Activated naive CD4-positive, alpha-beta T cell treated with anti-CD3 and anti-CD28 coated beads, Interleukin-2, amount 10 ng/mL, durations not matched to agents 7 days and 5 days (primary cell): ENCODE results near the gene SLC6A6.

Experiments used
- CTCF ChIA-PET: fragments of 350-600 bp; sonication (Branson Sonifier 250); formaldehyde crosslinking; loops from one replicate; lab custom pipeline; 2021; ENCODE audit warnings: antibody characterized with exemption; lab: Charles Lee
- DNase-seq: peaks from one replicate; pipeline ENCODE4 v3.0.0-alpha.2; 2020
- H3K27ac Mint-ChIP-seq: one replicate; pipeline ENCODE4 v1.8.0; 2021; ENCODE audit warnings: mild to moderate bottlenecking, moderate library complexity, mixed read lengths
- H3K27me3 Mint-ChIP-seq: one replicate; pipeline ENCODE4 v1.8.0; 2021; ENCODE audit warnings: mild to moderate bottlenecking, mixed read lengths
- H3K36me3 Mint-ChIP-seq: one replicate; pipeline ENCODE4 v1.8.0; 2021; ENCODE audit warnings: mixed read lengths
- H3K4me1 Mint-ChIP-seq: one replicate; pipeline ENCODE4 v1.8.0; 2021; ENCODE audit warnings: mixed read lengths
- H3K4me3 Mint-ChIP-seq: one replicate; pipeline ENCODE4 v1.8.0; 2021; ENCODE audit warnings: mild to moderate bottlenecking, moderate library complexity, mixed read lengths
- H3K9me3 Mint-ChIP-seq: one replicate; pipeline ENCODE4 v1.8.0; 2021; ENCODE audit warnings: mixed read lengths

SLC6A6 gene

DNA sequence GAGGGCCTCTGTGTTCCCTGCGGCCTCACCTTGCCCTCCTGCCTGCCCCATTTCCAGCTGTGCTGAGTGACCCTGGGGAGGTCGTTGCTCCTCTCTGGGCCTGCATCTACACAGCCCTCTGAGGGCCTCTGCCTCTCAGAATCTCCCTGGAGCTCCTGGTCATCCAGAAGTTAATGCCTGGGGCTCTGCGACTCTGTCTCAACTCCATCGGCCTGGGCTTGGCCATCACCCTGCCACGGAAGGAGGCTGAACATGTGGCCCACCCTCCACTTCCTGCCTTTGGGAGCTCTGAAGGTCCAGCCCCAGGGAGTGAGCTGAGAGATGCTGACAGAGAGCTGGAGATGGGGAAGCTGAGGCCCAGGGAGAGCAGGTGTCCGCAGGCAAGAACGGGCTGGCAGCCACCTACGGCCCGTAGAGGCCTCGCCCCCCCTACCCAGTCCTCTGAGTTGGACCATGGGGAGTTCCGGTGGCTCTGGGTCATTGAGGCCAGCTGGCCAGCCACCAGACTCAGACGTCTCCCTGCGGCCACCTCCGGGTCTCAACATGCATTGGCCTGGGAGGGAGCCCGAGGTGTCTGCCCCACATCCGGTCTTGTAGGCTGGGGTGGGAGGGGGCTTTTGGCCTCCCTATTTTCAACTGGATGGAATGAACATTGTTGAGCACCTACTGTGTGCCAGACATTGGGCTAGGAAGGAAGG, 103.5 kb downstream of the SLC6A6 start:
- H3K9me3 Mint-ChIP-seq, result peaks cover 8% of the 10 kb centered on the region
- H3K27me3 Mint-ChIP-seq, result peaks cover 16% of the 10 kb centered on the region
- no peak overlapping the region for H3K27ac Mint-ChIP-seq
- CTCF ChIA-PET, result interaction anchor here (1.2 kb wide), 1 partner anchor 415 kb away, joined by 5 read pairs; no protein-coding TSS in a partner anchor
- H3K4me3 Mint-ChIP-seq, result no peak overlapping the region
- DNase-seq, result no peak
- no peaks in the 10 kb centered on the region for H3K4me1 Mint-ChIP-seq
- H3K36me3 Mint-ChIP-seq, result no peaks in the 10 kb centered on the region

DNA sequence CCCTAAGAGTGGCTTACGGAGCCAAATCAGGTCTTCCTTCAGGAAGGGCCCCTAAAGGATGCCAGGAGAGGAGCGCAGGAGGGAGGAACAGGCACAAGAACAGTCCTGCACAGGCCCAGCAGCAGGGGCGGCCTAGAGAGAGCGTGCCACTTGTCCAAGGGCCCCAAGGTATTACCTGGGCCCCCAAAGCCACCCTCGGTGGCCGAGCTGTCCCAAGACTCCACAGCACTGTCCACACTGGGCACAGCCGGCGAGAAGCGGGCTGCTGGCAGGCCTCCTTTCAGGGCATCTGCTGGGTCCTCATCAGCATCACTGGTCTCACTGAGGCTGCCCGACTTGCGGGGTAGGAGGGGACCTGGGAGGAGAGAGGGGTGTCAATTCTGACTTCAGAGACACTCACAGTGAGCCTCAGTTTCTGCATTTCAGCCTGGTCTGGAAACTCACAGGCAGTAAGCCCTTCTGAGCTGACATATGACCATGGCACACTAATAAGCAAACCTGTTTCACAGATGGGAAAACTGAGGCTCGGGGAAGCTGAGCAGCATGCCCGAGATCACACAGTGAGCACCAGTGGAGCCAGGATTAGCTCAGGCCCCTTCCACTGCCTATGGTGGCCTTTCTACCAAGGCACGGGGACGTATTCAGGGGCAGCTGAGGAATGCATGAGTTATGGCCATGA, 104.4 kb downstream of the SLC6A6 start:
- Mint-ChIP-seq H3K36me3 (no peaks in the 10 kb centered on the region), H3K27me3 (peaks cover 16% of the 10 kb centered on the region)
- CTCF ChIA-PET, result interaction anchor here (1.1 to 1.2 kb wide), 3 partner anchors 13 to 415 kb away, joined by 3 to 5 read pairs (median 4); no protein-coding TSS in a partner anchor

DNA sequence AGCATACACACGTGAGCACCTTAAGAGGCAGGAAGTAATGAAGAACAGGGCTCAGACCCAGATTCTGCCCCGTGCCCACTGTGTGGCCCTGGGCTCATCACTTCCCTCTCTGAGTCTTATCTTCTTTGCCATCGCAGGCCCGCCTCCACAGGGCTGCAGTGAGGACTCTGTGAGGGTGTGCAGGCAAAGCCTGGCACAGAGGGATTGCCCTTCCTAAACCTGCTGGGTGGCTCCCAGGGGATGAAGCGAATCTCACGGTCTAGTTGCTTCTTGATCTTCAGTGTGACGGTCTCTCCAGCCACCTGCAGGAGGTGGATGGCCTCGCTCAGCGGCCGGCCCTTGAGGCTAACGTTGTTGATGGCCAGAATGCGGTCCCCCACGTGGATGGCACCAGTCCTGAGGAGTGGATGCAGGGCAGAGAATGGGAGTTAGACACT, 104.9 kb downstream of the SLC6A6 start:
- Mint-ChIP-seq H3K4me1 (no peaks in the 10 kb centered on the region), H3K27ac (no peak overlapping the region), H3K9me3 (peaks cover 7% of the 10 kb centered on the region), H3K4me3 (no peak overlapping the region), H3K36me3 (no peaks in the 10 kb centered on the region), H3K27me3 (peaks cover 16% of the 10 kb centered on the region)
- CTCF ChIA-PET, result interaction anchor here (1.0 to 2.0 kb wide), 5 partner anchors 9 to 414 kb away, joined by 3 to 11 read pairs (median 5); no protein-coding TSS in a partner anchor
- DNase-seq, result no peak

More for the DNA sequence above, 104.4 kb downstream of the SLC6A6 start:
- no peaks in the 10 kb centered on the region for H3K4me1 Mint-ChIP-seq
- DNase-seq, result no peak
- no peak overlapping the region for H3K27ac Mint-ChIP-seq
- peaks cover 7% of the 10 kb centered on the region for H3K9me3 Mint-ChIP-seq
- no peak overlapping the region for H3K4me3 Mint-ChIP-seq

DNA sequence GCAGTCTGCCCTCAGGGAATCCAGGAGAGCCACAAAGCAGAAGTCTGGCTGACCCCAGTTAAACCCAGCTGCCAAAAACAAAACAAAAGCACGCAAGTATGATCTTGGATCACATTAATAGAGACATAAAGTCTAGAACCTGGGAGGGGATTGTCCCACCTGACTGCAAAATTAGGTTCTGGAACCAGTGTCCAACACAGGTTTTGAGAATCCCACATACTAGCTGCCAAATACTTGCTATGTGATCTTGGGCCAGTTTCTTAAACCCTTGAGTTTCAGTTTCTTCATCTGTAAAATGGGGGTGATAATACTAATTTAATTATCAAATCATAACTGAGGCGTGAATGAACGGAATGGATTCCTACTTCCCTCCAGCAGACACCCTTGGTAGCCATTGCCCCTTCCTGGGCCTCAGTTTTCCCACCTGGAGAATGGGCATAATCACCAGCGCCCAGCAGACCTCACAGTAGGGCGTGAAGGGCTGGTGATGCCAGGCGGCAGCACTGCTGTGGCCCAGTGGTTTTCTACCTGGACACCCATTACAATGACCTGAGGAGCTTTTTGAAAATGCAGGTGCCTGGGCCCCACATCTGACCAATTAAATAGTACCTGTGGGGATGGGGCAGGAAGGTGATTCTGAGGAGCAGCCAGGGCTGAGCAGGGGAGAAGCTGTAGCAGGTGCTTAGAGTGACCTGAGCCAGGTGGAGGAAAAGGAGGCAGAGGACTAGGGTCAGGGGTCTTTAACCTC, 105.5 kb downstream of the SLC6A6 start:
- DNase-seq, result no peak
- no peak overlapping the region for H3K4me3 Mint-ChIP-seq
- H3K4me1 Mint-ChIP-seq, result no peaks in the 10 kb centered on the region
- CTCF ChIA-PET, result interaction anchor here (0.6 to 2.0 kb wide), 8 partner anchors 10 to 413 kb away, joined by 3 to 11 read pairs (median 4); no protein-coding TSS in a partner anchor
- H3K36me3 Mint-ChIP-seq, result no peaks in the 10 kb centered on the region
- H3K27ac Mint-ChIP-seq, result no peak overlapping the region
- H3K9me3 Mint-ChIP-seq, result peaks cover 4% of the 10 kb centered on the region
- H3K27me3 Mint-ChIP-seq, result peaks cover 16% of the 10 kb centered on the region

GRCh38 chr3:14508505-14508819, 106.1 kb downstream of the SLC6A6 start:
- no peaks in the 10 kb centered on the region for H3K9me3 Mint-ChIP-seq
- DNase-seq, result no peak
- H3K4me1 Mint-ChIP-seq, result no peaks in the 10 kb centered on the region
- H3K4me3 Mint-ChIP-seq, result no peak overlapping the region
- H3K27ac Mint-ChIP-seq, result no peak overlapping the region
- CTCF ChIA-PET, result interaction anchor here (0.6 to 2.0 kb wide), 11 partner anchors 9 to 413 kb away, joined by 3 to 11 read pairs (median 4); no protein-coding TSS in a partner anchor
- H3K36me3 Mint-ChIP-seq, result no peaks in the 10 kb centered on the region
- H3K27me3 Mint-ChIP-seq, result peaks cover 16% of the 10 kb centered on the region

GRCh38 chr3:14508966-14509795, 106.8 kb downstream of the SLC6A6 start:
- H3K27ac Mint-ChIP-seq, result no peak overlapping the region
- DNase-seq, result peak; percentile 82
- H3K4me3 Mint-ChIP-seq, result no peak overlapping the region
- no peaks in the 10 kb centered on the region for H3K36me3 Mint-ChIP-seq
- H3K4me1 Mint-ChIP-seq, result no peaks in the 10 kb centered on the region
- CTCF ChIA-PET, result interaction anchor here (0.6 to 2.0 kb wide), 14 partner anchors 8 to 412 kb away, joined by 3 to 11 read pairs (median 4); no protein-coding TSS in a partner anchor
- peaks cover 16% of the 10 kb centered on the region for H3K27me3 Mint-ChIP-seq
- H3K9me3 Mint-ChIP-seq, result no peaks in the 10 kb centered on the region

- DNase-seq, result no peak
- CTCF ChIA-PET, result interaction anchor here (0.7 to 1.7 kb wide), 7 partner anchors 11 to 412 kb away, joined by 3 to 5 read pairs (median 4); no protein-coding TSS in a partner anchor
- no peak overlapping the region for H3K4me3 Mint-ChIP-seq
- H3K27me3 Mint-ChIP-seq, result peaks cover 16% of the 10 kb centered on the region
- no peaks in the 10 kb centered on the region for H3K9me3 Mint-ChIP-seq
- H3K4me1 Mint-ChIP-seq, result no peaks in the 10 kb centered on the region
- no peak overlapping the region for H3K27ac Mint-ChIP-seq
- no peaks in the 10 kb centered on the region for H3K36me3 Mint-ChIP-seq
Measured at GRCh38 chr3:14509796-14510100, 107.3 kb downstream of the SLC6A6 start.

- H3K27ac Mint-ChIP-seq, result peak overlapping the region; percentile 78
- DNase-seq, result no peak
- H3K9me3 Mint-ChIP-seq, result no peaks in the 10 kb centered on the region
- peaks cover 16% of the 10 kb centered on the region for H3K27me3 Mint-ChIP-seq
- CTCF ChIA-PET, result interaction anchor here (2.2 kb wide), 1 partner anchor 9 kb away, joined by 5 read pairs; no protein-coding TSS in a partner anchor
- H3K36me3 Mint-ChIP-seq, result no peaks in the 10 kb centered on the region
- no peak overlapping the region for H3K4me3 Mint-ChIP-seq
- H3K4me1 Mint-ChIP-seq, result no peaks in the 10 kb centered on the region
Measured at GRCh38 chr3:14510838-14511622, 108.6 kb downstream of the SLC6A6 start.

- Mint-ChIP-seq H3K27me3 (peaks cover 16% of the 10 kb centered on the region), H3K27ac (no peak overlapping the region), H3K36me3 (no peaks in the 10 kb centered on the region), H3K4me1 (no peaks in the 10 kb centered on the region), H3K4me3 (no peak overlapping the region), H3K9me3 (no peaks in the 10 kb centered on the region)
- CTCF ChIA-PET, result interaction anchor here (2.2 kb wide), 1 partner anchor 8 kb away, joined by 5 read pairs; no protein-coding TSS in a partner anchor
- no peak for DNase-seq
Measured at GRCh38 chr3:14511623-14512280, 109.3 kb downstream of the SLC6A6 start.

- no peak overlapping the region for H3K27ac Mint-ChIP-seq
- peaks cover 10% of the 10 kb centered on the region for H3K27me3 Mint-ChIP-seq
- CTCF ChIA-PET, result interaction anchor here (2.2 kb wide), 1 partner anchor 7 kb away, joined by 5 read pairs; no protein-coding TSS in a partner anchor
- H3K9me3 Mint-ChIP-seq, result no peaks in the 10 kb centered on the region
- H3K36me3 Mint-ChIP-seq, result no peaks in the 10 kb centered on the region
- no peak for DNase-seq
- no peak overlapping the region for H3K4me3 Mint-ChIP-seq
- H3K4me1 Mint-ChIP-seq, result no peaks in the 10 kb centered on the region
Measured at GRCh38 chr3:14512281-14512941, 110.0 kb downstream of the SLC6A6 start.

DNA sequence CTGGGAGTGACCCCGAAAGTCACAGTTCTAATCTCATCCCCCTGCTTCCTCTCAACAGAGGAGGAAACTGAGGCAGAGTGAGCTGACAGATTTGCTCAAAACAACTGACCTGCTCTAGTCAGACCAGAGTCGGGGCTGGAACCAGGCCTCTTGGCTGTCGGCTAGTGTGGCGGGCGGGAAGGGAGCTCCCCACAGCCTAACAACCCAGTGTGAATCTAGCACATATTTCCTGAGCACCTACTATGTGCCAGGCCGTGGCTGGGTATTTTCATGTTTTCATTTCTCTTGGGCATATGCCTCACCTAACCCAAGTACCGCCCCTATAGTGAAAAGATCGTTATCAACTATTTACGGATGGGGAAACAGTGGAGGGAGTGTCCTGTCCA, 110.5 kb downstream of the SLC6A6 start:
- Mint-ChIP-seq H3K9me3 (no peaks in the 10 kb centered on the region), H3K4me3 (no peak overlapping the region), H3K36me3 (no peaks in the 10 kb centered on the region), H3K4me1 (no peaks in the 10 kb centered on the region), H3K27me3 (peaks cover 8% of the 10 kb centered on the region), H3K27ac (no peak overlapping the region)
- no peak for DNase-seq
- CTCF ChIA-PET, result no interaction called here
